B cell (primary cell): ENCODE results near the gene GLB1L2. TPM values are rescaled to one million over a fixed set of nuclear protein-coding genes. Genes with fewer than 3 reads are reported as not detected.

Source experiments
- ATAC-seq: fragments of 200-7000 bp; cut with Tn5 transposase; one replicate; pipeline ENCODE4 v1.10.0; 2021; ENCODE audit warnings: low read depth, mild to moderate bottlenecking, moderate number of reproducible peaks, moderate library complexity
- CTCF ChIA-PET: fragments of 350-600 bp; sonication (Branson Sonifier 250); formaldehyde crosslinking; loops from one replicate; lab custom pipeline; 2021; ENCODE audit warnings: antibody characterized with exemption, inconsistent platforms; lab: Charles Lee
- POLR2A ChIA-PET: fragments of 350-600 bp; sonication (Branson Sonifier 250); formaldehyde crosslinking; loops from one replicate; lab custom pipeline; 2021; ENCODE audit warnings: antibody characterized with exemption; lab: Charles Lee
- DNase-seq: peaks from one replicate; pipeline ENCODE4 v3.0.0; 2013
- H2AFZ ChIP-seq: 2 replicates; pipeline ENCODE4 v1.6.1; 2012; ENCODE audit warnings: mild to moderate bottlenecking, low read depth, low read length; ENCODE audit not compliant: insufficient read depth, poor library complexity, severe bottlenecking
- H3K27ac ChIP-seq, 2 donors: 1 replicate in 1 of 2; 2 replicates in 1 of 2; pipeline ENCODE4 v1.5.1; 2012 to 2013; ENCODE audit warnings: low read length in 2 of 2, mild to moderate bottlenecking in 2 of 2, moderate library complexity in 1 of 2
- H3K27me3 ChIP-seq, 4 experiments: fragments of 200-600 bp in 1 of 4; sonication (generic) in 1 of 4; replicated peaks in 1 of 4; 1 replicate in 2 of 4; 2 replicates in 2 of 4; pipeline versions ENCODE4 v1.6.1 to v1.7.0; 2013 to 2016; ENCODE audit warnings: low read length in 3 of 4, mild to moderate bottlenecking in 2 of 4, mixed read lengths in 1 of 4, moderate library complexity in 1 of 4; ENCODE audit not compliant: insufficient read depth in 4 of 4, control insufficient read depth in 3 of 4; ENCODE audit errors: control extremely low read depth in 1 of 4
- H3K36me3 ChIP-seq, 2 experiments: replicated peaks in 1 of 2; 1 replicate in 1 of 2; 2 replicates in 1 of 2; pipeline versions ENCODE4 v1.6.1 to v1.7.1; 2013; ENCODE audit warnings: low read length in 1 of 2; ENCODE audit not compliant: insufficient read depth in 2 of 2, control insufficient read depth in 1 of 2; ENCODE audit errors: control extremely low read depth in 1 of 2, extremely low read depth in 1 of 2
- H3K4me1 ChIP-seq, 2 donors: fragments of 200-600 bp in 1 of 2; sonication (generic) in 1 of 2; 1 replicate in 1 of 2; 2 replicates in 1 of 2; pipeline versions ENCODE4 v1.5.1 to v1.6.1; 2013 to 2017; ENCODE audit warnings: low read length in 2 of 2; ENCODE audit not compliant: control insufficient read depth in 2 of 2, insufficient read depth in 2 of 2
- H3K4me2 ChIP-seq: replicated peaks from 2 replicates; pipeline ENCODE3; 2012; ENCODE audit warnings: mild to moderate bottlenecking, low read depth, low read length; ENCODE audit not compliant: poor library complexity, severe bottlenecking
- H3K4me3 ChIP-seq, 5 experiments: fragments of 200-600 bp in 1 of 5; sonication (generic) in 1 of 5; 1 replicate in 3 of 5; 2 replicates in 2 of 5; pipeline versions ENCODE4 v1.5.1 to v1.7.0; 2011 to 2016; ENCODE audit warnings: low read length in 4 of 5, mild to moderate bottlenecking in 4 of 5, low read depth in 2 of 5, control low read depth in 1 of 5, moderate library complexity in 1 of 5; ENCODE audit not compliant: insufficient read depth in 1 of 5; ENCODE audit errors: control extremely low read depth in 1 of 5, extremely low read depth in 1 of 5
- H3K79me2 ChIP-seq: fragments of 200-600 bp; sonication (generic); one replicate; pipeline ENCODE4 v1.6.0; 2016; ENCODE audit warnings: low read length; ENCODE audit not compliant: control insufficient read depth, insufficient read depth
- H3K9ac ChIP-seq: fragments of 200-600 bp; sonication (generic); 2 replicates; pipeline ENCODE4 v1.6.1; 2017; ENCODE audit warnings: mild to moderate bottlenecking, low read length, moderate library complexity
- H3K9me3 ChIP-seq, 3 donors: one replicate each; pipeline versions ENCODE4 v1.6.1 to v1.7.1; 2013; ENCODE audit warnings: low read length in 2 of 3; ENCODE audit not compliant: control insufficient read depth in 2 of 3, insufficient read depth in 1 of 3; ENCODE audit errors: control extremely low read depth in 1 of 3
- H4K20me1 ChIP-seq: 2 replicates; pipeline ENCODE4 v1.6.0; 2012; ENCODE audit warnings: mild to moderate bottlenecking, low read length; ENCODE audit not compliant: insufficient read depth, control insufficient read depth, poor library complexity, severe bottlenecking
- H3K27ac Mint-ChIP-seq: one replicate; pipeline ENCODE4 v1.8.0; 2021; ENCODE audit warnings: mixed read lengths
- H3K27me3 Mint-ChIP-seq: one replicate; pipeline ENCODE4 v1.8.0; 2021; ENCODE audit warnings: mixed read lengths
- H3K4me1 Mint-ChIP-seq: one replicate; pipeline ENCODE4 v1.8.0; 2021; ENCODE audit warnings: mixed read lengths
- H3K4me3 Mint-ChIP-seq: one replicate; pipeline ENCODE4 v1.8.0; 2021; ENCODE audit warnings: mixed read lengths
- H3K9me3 Mint-ChIP-seq: one replicate; pipeline ENCODE4 v1.8.0; 2022; ENCODE audit warnings: mixed read lengths; ENCODE audit not compliant: insufficient read depth
- CTCF ChIP-seq: fragments of 200-600 bp; IDR thresholded peaks from one replicate; pipeline ENCODE4 v1.8.0; 2022; ENCODE audit warnings: antibody characterized with exemption, mild to moderate bottlenecking
- EZH2 ChIP-seq: IDR thresholded peaks from 2 replicates; pipeline ENCODE4 v1.6.1; 2012; ENCODE audit warnings: borderline replicate concordance, low read depth, mild to moderate bottlenecking, moderate library complexity, low read length; ENCODE audit not compliant: insufficient read depth, poor library complexity, severe bottlenecking
- WGBS: methylation state at CpG from one replicate; pipeline ENCODE4 v1.1.5; 2013; ENCODE audit warnings: missing lambda C conversion rate; ENCODE audit not compliant: insufficient coverage; 5-methylcytosine and 5-hydroxymethylcytosine counted together
- intact Hi-C: fragments of 100-400 bp; cut with micrococcal nuclease; formaldehyde crosslinking; loops from one replicate; pipeline ENCODE4 v1.10.0; 2022
- polyA plus RNA-seq: library from polyadenylated mRNA; depleted of rRNA; stranded (reverse); fragments of >200 nt; gene quantifications from 2 replicates; pipeline ENCODE4 v1.2.3, GENCODE V29; 2012
- total RNA-seq, 2 donors: library from RNA; stranded (reverse); fragments of 120-200 nt in 1 of 2; gene quantifications; 1 replicate in 1 of 2; 2 replicates in 1 of 2; pipeline versions ENCODE4 v1.2.3 to v1.2.4, GENCODE V29; 2013 to 2022

Gene GLB1L2
- total and polyA plus RNA-seq, 2 donors (not counting 1 experiment from before 2014, with no cell fraction given): 0.31 to 0.44 TPM

- no peak overlapping the region for H3K27ac ChIP-seq
- H3K36me3 ChIP-seq: no peaks in the 10 kb centered on the region
- ChIA-PET CTCF (no interaction called here), POLR2A (no interaction called here)
- no peak overlapping the region for H3K4me2 ChIP-seq
- TF ChIP-seq EZH2 (no peak), CTCF (no peak)
- Mint-ChIP-seq H3K9me3 (no peaks in the 10 kb centered on the region), H3K27ac (no peak overlapping the region), H3K4me1 (no peaks in the 10 kb centered on the region), H3K4me3 (no peak overlapping the region), H3K27me3 (peaks cover 11% of the 10 kb centered on the region)
- H3K9ac ChIP-seq: no peak overlapping the region
- intact Hi-C loops: no loop called here
- no peak overlapping the region for H2AFZ ChIP-seq
- H3K79me2 ChIP-seq: no peaks in the 10 kb centered on the region
- DNase-seq (no peak), ATAC-seq (no peak)
- H3K9me3 ChIP-seq: no peaks in the 10 kb centered on the region
- no peaks in the 10 kb centered on the region for H3K27me3 ChIP-seq
- no peaks in the 10 kb centered on the region for H4K20me1 ChIP-seq
- H3K4me1 ChIP-seq: no peaks in the 10 kb centered on the region
- 88% methylated on average over 17 of the region's 18 CpGs for WGBS
- no peak overlapping the region for H3K4me3 ChIP-seq
Measured at GRCh38 chr11:134397304-134398078, 65.7 kb downstream of the GLB1L2 start.

DNA sequence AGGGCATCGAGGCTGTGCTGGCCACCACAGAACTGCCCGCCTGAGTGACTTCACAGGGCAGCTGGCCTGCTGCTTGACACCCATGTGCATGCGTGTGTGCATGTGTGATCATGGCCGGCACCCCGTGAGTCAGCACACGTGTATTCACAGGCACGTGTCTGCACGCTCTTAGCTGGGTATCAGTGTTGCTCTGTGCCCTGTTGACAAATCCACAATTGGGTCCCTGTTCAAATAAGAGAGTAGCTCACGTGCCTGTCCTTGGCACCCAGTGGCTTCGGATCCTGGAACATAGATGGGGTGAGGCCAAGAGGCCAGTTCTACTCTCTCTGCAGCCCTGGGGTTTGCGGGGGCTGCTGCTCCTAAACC lies 66.3 kb downstream of the GLB1L2 start:
- H3K4me3 Mint-ChIP-seq: no peak overlapping the region
- H3K27me3 Mint-ChIP-seq: peaks cover 11% of the 10 kb centered on the region
- Histone ChIP-seq H3K27me3 (no peaks in the 10 kb centered on the region), H3K79me2 (no peaks in the 10 kb centered on the region), H3K4me2 (no peak overlapping the region), H4K20me1 (no peaks in the 10 kb centered on the region), H3K4me1 (no peaks in the 10 kb centered on the region), H3K27ac (no peak overlapping the region), H3K9me3 (no peaks in the 10 kb centered on the region), H3K4me3 (no peak overlapping the region), H3K9ac (no peak overlapping the region), H3K36me3 (no peaks in the 10 kb centered on the region), H2AFZ (no peak overlapping the region)
- DNase-seq (no peak), ATAC-seq (no peak)
- no peaks in the 10 kb centered on the region for H3K9me3 Mint-ChIP-seq
- POLR2A ChIA-PET: no interaction called here
- intact Hi-C loops: no loop called here
- no peak for TF ChIP-seq EZH2
- no peak for TF ChIP-seq CTCF
- H3K4me1 Mint-ChIP-seq: no peaks in the 10 kb centered on the region
- no peak overlapping the region for H3K27ac Mint-ChIP-seq
- WGBS: 91% methylated on average over 10 of the region's 11 CpGs
- CTCF ChIA-PET: no interaction called here
